HL-60/S4 (cell line): ENCODE data around the gene SLC16A6.
"Not testable (repeated sequence)": the region's sequence is repeated elsewhere in the genome, so short reads cannot be mapped to it uniquely, and the experiment has no call there.

ENCODE experiments used
- in situ Hi-C: fragments of 300-500 bp; cut with MboI; formaldehyde crosslinking; loops from 2 replicates; pipeline ENCODE4 v1.14.3; 2022; ENCODE audit warnings: low sequenced_read_pairs

Gene SLC16A6

DNA sequence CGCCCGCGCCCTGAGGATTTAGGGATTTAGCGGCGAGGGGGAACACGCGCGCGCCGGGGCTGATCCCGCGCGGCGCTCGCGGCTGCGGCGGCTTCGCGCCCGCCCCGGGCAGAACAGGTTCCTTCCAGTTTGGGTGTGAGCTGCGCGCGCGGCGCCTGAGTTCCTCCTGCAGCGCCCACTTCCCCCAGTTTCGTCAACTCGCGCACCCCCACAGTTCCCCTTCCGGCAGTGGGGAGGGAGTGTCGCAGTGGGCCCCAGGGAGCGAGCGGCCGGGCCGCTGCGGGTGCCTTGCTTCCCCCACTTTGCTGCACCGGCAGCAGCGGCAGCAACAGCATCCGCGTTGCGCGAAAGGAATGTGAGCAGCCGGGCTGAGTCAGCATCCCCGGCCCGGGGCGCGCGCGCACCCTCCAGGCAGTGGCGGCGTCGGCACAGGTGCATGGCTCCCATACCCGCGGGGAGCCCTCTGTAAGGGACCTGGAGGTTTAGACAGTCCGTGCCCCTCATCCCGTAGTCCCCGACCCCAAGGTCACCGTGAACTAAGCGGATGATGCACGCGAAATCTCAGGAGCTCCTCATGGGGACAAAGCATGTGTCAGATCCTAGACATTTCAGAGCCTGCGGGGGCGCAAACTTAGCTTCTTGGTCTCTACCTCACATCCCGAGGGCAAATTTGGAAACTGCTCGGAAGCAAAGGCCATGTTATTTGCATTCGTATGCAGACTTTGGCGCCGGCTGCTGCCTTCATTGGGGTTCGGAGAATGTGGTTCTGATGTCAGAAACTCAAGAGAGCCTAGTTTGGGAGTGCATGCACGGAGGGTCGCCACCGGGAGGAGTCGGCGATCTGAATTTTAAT lies 1.1 kb upstream of the SLC16A6 start:
- in situ Hi-C loops, result no loop called here

DNA sequence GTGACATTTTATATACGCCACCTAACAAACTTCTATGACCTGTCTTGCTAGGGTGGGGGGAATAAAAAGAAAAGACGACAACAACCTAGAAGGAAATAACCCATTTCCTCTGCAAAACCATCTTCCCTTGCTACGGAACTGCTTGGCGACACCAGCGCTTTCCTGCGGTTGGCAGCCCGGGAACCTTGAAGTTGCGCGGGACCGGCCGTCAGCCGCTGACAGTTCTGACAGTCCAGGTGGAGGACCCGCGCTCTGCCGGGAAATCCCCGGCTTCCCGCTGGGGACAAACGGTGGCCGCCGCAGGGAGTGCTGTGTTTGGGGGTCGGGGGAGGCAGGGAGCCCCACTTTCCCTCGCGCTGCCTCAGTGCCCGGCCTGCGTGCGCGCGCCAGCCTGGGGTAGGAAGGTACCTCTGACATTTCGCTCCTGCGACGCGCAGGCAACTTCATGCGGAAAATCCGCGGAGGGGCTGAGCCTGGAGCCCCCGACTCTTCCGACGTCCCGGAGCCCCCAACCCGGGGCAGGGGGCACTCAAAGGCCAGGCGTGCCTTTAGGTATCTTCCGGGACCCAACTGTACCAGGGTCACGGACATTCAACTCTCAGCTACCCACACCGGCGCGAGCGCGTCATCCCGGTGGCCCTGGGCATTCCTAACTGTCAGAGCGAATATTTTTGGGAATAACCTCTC lies 516 bp downstream of the SLC16A6 start:
- in situ Hi-C loops, result no loop called here

DNA sequence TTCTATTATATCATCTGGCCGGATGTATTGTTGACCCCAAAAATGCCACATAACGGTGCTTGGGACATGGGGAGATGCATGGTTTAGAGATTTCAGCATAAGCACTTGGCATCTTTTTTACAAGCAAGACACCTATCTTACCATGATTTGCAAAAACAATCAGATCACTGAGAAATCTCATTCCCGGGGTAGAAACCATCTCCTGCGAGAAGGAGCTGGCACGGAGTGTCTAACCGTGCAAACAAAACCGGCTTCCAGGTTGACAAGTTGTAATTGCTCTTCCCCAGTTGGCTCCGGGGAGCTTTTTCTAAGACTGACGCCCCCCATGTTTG lies 1.0 kb downstream of the SLC16A6 start:
- in situ Hi-C loops, result no loop called here

DNA sequence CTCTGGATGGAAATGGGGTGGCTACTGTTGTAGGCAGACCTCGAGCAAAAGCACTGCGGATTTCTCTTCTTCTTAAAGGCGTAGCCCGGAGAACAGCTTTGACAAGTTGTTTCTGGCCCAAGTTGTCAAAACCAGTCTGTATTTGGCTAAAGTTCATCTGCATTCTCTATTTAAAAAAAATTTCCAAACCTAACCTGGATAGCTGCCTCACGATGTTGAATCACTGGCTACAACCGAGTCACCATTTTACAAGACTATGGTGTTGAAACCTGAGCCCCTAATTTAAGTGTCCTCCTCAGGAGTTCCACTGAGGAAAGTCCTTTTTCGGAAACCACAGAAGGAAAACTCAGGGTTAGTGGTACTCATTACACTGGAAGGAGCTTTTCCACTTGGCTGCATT lies 1.5 kb downstream of the SLC16A6 start:
- in situ Hi-C loops, result no loop called here

DNA sequence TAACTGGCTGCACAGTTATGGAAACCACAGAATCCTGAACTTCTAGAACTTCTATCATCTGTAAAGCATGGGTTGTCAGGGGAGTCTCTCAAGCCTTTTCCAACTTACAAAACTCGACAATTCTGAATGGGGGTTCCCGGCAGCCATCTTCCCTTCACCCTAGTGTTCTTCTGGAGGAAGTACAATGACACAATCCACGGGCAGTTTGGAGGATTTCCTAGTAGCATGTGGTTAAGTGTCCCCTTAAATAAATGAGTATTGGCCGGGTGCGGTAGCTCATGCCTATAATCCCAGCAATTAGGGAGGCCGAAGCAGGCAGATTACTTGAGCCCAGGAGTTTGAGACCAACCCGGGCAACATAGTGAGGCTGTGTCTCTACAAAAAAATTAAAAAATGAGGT lies 2.1 kb downstream of the SLC16A6 start:
- in situ Hi-C loops, result no loop called here

DNA sequence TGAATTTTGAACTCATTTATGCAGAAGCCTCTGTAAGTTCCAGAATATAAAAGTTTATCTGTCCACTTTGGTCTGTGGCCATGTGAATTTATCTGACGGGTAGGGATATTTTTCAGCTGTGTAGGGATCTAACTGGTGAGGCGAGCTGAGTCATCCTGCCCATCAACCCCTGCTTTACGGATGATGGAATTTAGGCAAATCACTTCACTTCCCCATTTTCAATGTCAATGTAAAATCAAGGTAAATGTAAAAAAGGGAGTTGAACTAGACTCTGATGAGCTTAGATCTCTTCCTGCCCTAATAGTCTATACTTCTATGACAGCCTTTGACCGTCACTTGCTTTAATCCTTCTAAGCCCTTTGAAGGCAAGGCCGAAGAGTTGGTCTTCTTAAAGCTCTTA lies 2.6 kb downstream of the SLC16A6 start:
- in situ Hi-C loops, result no loop called here

DNA sequence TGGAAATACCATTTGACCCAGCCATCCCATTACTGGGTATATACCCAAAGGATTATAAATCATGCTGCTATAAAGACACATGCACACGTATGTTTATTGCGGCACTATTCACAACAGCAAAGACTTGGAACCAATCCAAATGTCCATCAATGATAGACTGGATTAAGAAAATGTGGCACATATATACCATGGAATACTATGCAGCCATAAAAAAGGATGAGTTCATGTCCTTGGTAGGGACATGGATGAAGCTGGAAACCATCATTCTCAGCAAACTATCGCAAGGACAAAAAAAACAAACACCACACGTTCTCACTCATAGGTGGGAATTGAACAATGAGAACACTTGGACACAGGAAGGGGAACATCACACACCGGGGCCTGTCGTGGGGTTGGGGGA lies 9.0 kb downstream of the SLC16A6 start:
- in situ Hi-C loops, result not testable (repeated sequence)

DNA sequence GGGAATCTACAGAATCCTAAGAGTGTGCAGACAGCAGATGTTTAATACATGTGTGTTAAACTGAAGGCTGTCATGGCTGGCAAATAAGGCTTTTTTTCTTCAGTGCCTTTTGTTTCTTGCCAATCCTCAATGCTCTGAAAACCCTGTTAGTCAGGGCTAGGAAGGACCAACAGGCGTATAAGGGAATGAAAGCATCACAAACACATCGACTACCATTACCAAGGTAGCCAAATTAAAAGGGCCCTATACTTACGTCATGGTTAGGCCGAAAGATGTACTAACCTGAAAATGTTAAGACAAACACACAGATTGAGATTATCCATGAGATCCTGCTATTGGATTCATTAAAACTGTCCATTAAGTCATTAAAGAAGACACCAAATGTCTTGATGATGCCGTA lies 13.1 kb downstream of the SLC16A6 start:
- in situ Hi-C loops, result no loop called here

DNA sequence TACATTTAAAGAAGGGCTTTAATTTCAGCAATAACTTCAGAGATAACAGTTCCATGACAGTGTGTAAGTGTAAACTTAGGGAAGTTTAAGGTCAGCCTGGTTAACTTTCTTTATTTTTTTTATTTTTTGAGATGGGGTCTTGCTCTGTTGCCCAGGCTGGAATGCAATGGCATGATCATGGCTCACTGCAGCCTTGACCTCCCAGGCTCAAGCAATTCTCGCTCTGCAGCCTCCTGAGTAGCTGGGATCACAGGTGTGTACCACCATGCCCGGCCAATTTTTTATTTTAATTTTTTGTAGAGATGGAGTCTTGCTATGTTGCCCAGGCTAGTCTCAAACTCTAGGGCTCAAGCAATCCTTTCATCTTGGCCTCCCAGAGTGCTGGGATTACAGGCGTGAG lies 14.6 kb downstream of the SLC16A6 start:
- in situ Hi-C loops, result not testable (repeated sequence)

DNA sequence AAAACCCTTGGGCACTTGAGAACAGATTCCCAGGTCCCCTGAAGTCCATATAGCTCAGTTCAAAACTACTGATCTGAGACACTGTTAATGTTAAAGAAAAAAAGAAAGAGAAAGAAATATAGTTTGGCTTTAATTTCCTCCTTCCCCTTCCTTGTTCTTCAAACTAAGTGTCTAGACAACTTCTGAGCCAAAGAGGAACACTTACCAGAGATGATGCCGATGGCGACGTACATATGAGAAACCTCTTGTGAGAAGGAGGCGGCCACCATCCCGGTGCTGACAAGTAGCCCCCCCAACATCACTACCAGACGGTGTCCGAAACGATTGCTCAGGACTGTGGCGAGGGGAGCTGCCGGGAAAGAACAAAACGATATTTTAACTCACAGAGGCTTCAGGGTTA lies 17.2 kb downstream of the SLC16A6 start:
- in situ Hi-C loops, result loop anchor here (25.0 kb wide), 1 partner anchor 489 kb away; no protein-coding TSS in a partner anchor

DNA sequence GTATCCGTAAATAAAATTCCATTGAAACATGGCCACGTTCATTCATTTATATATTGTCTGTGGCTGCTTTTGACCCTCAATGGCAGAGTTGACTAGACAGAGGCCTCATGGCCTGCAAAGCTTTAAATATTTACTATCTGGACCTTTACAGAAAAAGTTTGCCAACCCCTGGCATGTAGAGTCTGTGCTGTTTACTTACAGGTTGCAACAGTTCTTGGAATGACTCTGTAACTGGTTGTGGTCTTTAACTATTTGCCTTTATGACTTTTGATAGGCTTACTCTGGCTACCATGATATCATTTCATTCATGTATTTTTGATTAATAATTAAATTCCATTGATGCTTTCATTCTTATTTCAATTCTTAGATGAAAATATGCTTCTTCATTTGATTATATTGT lies 25.1 kb downstream of the SLC16A6 start:
- in situ Hi-C loops, result loop anchor here (10.0 to 25.0 kb wide), 2 partner anchors 169 to 496 kb away; no protein-coding TSS in a partner anchor

DNA sequence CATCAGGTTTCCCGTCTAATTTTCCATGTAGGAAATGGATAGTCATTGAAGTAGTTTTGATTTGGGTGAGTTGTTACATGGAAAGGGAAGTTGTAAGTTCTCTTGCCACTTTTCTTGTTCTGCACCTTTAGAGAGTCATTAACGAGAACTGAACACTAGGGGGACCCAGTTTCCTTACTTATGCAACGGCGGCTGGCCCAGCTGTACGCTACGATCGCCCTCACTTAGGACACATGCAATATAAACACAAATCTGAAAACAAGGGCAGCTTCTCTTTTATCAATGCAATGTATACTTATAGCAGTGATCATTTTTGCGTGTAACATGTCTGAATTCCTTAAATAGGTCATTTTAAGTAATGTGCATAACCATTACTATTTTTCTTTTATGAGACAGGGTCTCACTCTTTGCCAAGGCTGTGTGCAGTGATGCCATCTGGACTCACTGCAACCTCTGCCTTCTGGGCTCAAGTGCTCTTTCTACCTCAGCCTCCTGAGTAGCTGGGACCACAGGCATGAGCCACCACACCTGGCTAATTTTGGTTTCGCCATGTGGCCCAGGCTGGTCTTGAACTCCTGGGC lies 27.7 kb downstream of the SLC16A6 start:
- in situ Hi-C loops, result loop anchor here (10.0 to 25.0 kb wide), 2 partner anchors 172 to 499 kb away; no protein-coding TSS in a partner anchor

DNA sequence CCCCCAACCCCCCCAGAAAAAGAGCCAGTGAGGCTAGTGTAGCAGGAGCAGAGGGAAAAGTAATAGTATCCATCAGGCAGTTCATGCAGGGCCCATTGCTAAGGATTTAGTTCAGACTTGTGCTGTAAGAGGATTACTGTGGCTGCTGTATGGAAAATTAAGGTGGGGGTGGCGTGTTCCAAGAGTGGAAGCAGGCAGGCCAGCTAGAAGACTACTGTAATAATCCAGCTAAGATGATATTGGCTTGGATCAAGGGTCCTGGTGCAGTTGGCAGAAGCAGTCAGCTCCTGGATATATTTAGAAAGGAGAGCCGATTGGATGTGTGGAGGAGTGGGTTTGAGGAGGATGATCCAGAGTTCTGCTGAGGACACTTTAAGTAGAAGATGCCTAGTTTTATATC lies 28.5 kb downstream of the SLC16A6 start:
- in situ Hi-C loops, result loop anchor here (10.0 to 25.0 kb wide), 2 partner anchors 172 to 500 kb away; no protein-coding TSS in a partner anchor

DNA sequence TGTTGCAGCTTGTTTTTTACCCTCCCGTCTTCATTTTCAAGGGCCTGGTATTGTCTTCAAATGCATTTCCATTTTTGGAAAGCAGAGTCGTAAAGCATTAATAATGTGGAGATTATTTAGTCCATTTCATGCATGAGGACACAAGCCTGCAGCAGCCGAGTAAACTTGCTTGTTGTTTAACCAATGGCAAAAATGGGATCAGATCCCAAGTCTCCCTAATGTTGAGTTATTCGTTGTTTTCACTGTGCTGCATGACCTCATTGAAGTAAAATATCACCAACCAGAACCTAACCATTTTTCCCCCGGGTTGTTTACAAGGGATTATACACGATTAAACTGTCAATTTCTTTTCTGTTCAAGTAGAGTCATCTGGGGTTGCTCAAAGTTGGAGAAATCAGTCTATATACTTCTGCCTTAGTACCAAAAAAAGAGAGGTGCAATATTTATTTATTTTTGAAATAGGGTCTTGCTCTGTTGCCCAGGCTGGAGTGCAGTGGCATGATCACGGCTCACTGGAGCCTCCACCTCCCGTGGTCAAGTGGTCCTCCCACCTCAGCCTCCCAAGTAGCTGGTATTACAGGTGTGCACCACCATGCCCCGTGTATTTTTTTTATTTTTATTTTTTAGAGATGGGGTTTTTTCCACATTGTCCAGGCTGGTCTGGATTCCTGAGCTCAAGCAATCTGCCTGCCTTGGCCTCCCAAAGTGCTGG lies 30.7 kb downstream of the SLC16A6 start:
- in situ Hi-C loops, result loop anchor here (10.0 to 25.0 kb wide), 2 partner anchors 175 to 502 kb away; no protein-coding TSS in a partner anchor

DNA sequence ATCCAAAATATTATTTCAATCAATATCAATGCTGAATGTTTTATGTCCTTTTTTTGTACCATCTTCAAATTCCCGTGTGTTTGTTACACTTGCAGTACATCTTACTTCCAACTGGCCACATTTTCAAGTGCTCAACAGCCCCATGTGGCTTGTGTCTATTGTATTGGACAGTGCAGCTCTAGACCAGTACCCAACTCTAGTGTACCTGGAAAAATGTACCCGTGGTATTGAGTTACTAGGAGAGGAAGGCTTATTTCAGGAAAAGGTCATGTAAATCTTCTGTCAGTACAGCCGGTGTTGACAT lies 31.3 kb downstream of the SLC16A6 start:
- in situ Hi-C loops, result loop anchor here (25.0 kb wide), 1 partner anchor 503 kb away; no protein-coding TSS in a partner anchor

DNA sequence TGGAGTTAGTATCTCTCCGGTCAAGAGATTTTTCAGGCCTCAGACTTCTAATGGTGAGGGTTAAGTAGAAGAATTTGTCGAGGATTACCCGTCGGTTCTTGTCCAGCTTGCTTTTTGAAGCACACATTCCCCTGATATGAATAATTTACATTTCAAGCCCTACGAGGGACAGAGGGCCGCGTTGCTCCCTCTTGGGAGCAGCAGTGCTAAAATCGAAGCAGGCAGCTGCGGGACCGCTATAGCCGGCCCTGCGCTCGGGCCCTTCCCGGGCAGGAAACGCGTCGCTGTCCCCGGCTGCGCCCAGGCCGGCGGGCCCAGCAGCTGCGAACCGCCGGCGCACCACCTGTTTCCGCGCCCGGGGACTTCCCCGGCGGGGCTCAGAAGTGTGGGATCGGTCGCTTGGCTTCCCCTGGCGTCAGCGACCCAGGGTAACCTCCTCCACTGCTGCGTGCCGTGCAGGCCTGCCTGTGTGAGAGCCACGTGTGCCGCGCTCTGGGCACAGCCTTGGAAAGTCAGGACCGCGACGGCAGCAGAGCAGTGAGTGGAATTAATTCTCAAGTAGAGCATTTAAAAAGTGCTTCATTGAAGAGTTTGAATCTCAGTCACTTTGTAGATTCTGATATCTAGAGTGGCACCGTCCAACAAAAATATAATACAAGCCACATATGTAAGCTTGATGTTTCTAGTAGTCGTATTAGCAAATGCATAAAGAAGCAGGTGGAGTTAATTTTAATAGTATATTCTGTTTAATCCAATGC lies 31.9 kb downstream of the SLC16A6 start:
- in situ Hi-C loops, result loop anchor here (25.0 kb wide), 1 partner anchor 503 kb away; no protein-coding TSS in a partner anchor

DNA sequence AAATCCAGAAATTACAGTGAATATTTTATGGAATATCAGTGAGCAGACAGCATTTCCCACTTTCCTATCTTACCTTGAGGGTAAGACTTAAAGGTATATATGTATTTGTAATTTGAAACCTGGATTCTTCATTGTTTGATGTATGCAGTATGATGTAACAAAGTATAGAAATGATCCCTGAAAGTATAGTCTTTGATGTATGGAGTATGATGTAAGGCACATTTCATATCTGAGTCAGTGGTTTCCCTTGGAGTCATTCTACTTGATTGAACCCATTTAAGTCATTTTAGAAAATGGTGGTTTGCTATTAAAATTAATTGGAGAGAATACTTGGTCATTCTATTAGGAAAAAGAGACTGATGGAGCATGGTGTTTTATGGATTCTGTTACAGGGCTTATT lies 33.0 kb downstream of the SLC16A6 start:
- in situ Hi-C loops, result loop anchor here (25.0 kb wide), 1 partner anchor 504 kb away; no protein-coding TSS in a partner anchor

DNA sequence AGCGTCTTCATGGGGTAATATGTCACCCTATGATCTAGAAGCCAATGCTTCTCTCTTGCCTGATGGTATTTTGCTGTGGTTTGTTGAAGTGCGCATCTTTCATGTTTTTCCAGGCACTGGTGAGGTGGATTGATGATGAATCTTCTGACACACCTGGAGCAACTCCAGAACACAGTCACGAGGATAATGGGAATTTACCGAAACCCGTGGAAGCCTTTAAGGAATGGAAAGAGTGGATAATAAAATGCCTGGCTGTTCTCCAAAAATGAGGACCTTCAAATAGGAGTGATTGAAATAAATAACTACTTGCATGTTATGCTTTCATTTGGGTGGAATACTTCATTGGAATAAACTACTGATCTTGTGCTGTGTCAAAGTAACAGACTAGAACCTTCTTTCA lies 34.2 kb downstream of the SLC16A6 start:
- in situ Hi-C loops, result loop anchor here (25.0 kb wide), 1 partner anchor 506 kb away; no protein-coding TSS in a partner anchor

DNA sequence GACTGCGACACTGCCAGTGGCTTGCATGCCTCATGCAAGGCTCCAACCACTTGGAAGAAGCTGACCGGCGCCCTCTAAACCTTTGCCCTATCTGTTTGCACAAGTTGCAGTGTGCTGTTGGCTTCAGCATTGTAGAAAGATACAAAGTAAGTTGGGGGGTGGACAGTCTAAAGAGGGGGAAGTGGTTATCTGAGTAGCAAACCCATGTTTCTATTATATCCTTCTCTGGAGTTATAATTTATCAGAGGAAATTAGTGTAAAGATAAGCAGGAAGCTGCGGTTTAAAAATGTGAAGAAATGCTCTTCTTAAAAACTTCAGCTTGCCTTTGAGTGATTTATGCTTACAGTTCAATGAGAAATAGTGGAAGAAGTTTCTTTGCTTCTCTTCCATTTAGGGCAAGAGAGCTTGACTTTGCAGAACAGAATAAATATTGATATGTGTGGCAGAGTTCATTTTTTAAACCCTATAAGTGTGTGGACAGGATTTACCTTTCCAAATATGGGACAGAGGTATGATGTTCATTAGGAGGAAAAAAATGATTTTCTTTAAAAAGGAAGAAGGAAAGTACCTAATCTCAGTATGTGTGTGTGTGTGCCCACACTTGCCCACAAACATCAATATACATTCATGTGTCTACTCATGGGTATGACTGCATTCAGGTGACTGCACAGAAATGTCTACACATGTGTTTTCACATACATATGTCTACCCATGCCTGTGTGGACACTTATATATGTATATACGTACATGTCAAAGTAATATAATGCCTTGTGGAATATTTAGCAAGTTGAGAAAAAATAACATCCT lies 35.0 kb downstream of the SLC16A6 start:
- in situ Hi-C loops, result loop anchor here (25.0 kb wide), 1 partner anchor 506 kb away; no protein-coding TSS in a partner anchor
